Stimulated activated CD8-positive, alpha-beta memory T cell treated with anti-CD3 and anti-CD28 coated beads, Interleukin-4, amount 100 ng/mL, for 4 hours (primary cell): ENCODE measurements around the gene PSMD9.
"Not testable (repeated sequence)": the region's sequence is repeated elsewhere in the genome, so short reads cannot be mapped to it uniquely, and the experiment has no call there.

Experiments used
- DNase-seq, 2 donors: peaks; one replicate each; pipeline ENCODE4 v3.0.0-alpha.2; 2020; ENCODE audit warnings: low read depth in 2 of 2, low spot score in 1 of 2

Gene PSMD9

DNA sequence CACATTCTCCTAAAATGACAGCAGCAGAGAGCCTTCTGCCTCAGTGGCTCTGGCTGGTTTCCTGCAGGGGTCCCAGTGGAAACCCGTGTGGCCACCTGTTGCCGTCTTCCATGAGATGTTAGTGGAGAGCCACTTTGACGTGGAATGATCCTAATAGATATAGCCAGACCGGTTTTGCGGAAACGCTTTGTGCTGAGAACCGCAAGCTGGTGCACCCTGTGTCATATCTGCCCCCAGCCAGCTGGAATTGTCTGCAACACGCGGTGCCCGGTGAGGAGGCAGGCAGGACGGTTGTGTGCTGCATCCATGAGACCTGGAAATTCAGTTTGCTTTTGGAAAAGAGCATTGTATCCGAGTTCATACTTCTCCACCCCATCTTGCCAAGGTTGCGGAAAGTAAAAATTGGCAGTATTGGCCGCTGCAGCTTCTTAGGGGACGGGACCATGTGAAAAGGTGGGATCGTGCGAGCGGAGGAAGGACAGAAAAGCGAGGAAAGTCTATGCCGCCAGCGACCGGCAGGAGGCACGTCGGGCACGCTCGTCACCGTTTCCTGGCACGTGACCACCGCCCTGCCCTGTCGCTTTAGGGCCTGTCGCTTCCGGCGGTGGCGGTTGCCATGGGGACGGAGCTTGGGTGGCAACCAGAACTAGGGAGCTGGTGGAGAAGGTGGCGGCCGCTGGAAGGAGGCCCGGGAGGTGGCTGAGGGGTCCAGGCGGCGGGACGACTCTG lies 29.5 kb downstream of the PSMD9 start, which contains the start of gene CFAP251:
Gene CFAP251, plus strand, starts transcription at position 643 of the 729 bp plus-strand sequence. CDS start 2,714 bp downstream, outside the sequence.
- DNase-seq, result peak; percentile 92 to 94

DNA sequence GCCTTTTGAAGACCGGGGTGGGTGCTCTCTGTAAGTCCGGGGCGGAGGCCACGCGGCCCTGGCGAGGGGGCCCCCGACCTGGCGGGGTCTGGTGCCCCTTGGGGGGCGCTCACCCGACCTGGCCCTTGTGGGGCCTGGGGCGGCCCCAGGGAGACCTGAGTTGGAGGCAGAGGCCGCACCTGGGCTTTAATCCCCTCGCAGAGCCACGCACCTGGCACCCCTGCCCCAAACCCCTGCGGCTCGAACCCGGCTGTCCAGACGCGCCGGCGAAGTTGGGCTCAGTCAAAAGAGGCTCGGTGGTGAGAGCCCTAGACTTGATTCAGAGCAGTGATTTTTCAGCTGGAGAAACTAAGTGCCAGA lies 30.1 kb downstream of the PSMD9 start:
- DNase-seq, result no peak

DNA sequence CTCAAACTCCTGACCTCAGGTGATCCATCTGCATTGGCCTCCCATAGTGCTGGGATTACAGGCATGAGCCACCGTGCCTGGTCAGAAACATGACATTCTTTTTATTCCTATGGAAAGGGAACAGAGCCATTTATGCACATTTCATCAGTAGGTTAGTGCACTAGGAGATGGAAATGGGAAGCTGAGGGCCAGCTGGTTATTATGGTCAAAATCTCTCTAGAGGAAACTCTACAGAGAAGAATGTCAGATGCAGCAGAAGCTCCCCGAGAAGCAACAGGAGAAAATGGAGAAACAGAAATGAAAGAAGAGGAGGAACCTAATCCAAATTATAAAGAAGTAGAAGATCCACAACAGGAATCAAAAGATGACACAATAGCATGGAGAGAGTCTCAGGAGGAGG lies 32.5 kb downstream of the PSMD9 start:
- no peak for DNase-seq

DNA sequence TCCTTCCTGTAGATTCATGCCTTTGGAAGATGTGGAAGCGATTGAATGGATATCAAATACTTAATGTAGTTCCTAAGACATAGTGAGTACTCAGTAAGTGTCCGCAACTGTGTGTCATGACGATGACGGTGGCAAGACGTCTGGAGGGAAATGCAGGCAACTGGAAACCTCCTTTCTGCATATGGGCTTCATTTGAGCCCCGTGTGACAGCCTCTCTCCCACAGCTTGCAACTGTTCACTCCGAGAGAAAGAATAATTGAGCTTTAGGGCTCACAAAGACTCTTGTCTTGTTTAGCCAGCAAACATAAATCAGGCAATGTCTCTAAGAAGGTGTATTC lies 36.7 kb downstream of the PSMD9 start:
- DNase-seq, result no peak

DNA sequence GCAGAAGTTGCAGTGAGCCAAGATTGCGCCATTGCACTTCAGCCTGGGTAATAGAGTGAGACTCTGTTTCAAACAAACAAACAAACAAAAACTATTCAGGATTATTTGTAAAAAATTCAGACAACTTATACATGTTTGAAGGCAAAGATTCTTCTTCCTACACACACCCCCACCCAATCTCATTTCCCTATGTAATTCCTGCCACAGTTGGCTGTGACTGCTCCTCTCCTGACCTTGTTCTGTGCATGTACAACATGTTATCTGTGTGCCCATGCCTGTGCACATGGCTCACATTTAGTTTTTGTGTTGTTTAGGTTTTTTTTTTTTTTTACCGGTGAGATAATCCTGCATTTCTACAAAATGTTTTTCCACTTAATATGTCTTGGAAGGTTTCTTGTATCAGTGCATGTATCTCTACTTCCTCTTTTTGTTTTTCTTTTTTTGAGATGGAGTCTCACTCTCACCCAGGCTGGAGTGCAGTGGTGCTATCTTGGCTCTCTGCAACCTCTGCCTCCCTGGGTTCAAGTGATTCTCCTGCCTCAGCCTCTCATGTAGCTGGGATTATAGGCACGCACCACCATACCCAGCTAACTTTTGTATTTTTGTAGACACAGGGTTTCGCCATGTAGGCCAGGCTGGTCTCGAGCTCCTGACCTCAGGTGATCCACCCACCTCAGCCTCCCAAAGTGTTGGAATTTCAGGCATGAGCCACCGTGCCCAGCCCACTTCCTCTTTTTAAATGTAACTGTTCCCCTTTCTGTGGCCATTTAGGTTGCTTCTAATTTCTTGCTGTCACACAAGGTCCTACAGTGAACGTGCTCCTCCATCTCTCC lies 38.5 kb downstream of the PSMD9 start:
- no peak for DNase-seq

DNA sequence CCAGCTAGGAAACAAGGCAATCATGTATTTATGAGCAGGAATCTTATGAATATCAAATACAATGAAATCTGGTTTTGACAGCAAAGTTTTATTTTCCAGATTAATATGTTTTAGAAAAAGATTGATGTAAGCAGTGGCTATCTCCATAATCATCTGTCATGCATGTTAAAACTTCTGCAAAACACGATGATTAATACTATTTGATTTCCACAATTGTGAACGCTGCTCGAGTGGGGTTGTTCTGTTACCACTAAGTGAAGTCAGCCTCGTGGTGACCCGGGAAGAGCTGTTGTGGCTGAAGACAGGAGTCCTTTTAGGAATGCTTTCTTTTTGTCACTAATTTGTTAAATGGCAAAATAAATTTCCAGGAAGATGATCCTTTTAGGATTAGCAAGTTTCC lies 39.2 kb downstream of the PSMD9 start:
- no peak for DNase-seq

DNA sequence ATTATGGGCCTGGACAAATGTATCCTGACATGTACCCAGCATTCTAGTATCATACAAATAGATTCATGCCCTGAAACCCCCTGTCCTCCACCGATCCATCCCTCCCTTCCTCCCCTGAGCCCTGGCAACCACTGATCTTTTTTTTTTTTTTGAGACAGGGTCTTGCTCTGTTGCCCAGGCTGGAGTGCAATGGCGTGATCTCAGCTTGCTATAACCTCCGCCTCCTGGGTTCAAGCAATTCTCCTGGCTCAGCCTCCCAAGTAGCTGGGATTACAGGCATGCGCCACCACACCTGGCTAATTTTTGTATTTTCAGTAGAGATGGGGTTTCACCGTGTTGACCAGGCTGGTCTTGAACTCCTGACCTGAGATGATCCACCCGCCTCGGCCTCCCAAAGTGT lies 41.0 kb downstream of the PSMD9 start:
- DNase-seq, result not testable (repeated sequence)

DNA sequence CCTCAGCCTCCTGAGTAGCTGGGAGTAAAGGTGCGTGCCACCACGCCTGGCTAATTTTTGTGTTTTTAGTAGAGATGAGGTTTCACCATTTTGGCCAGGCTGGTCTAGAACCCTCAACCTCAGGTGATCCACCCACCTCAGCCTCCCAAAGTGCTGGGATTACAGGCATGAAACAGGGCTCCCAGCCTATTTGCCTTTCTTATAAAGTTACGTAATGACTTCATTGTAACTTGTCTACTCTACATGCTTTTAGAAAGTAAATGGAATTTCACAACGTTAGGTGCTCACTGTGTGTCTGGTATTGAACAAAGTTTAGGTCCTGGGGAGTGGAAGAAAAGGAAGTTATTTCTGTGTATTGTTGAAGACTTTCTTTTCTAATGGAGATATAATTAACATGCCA lies 42.3 kb downstream of the PSMD9 start:
- no peak for DNase-seq

DNA sequence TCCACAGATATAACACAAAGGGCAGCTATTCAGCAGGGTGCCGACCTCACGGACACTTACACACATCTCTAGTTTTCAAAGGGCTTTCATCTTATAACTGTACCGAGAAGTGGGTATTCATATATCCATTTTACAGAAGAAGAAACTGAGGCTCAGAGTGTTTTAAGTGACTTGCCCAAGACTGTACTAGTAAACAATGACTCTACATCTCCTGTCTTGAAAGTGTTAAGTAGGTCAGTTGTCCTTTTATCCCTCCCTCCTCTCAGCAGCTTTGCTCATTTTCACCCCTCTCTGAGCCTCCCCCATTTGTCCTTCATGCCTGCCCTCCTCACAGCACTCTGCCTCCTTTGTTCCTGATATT lies 43.6 kb downstream of the PSMD9 start:
- no peak for DNase-seq

DNA sequence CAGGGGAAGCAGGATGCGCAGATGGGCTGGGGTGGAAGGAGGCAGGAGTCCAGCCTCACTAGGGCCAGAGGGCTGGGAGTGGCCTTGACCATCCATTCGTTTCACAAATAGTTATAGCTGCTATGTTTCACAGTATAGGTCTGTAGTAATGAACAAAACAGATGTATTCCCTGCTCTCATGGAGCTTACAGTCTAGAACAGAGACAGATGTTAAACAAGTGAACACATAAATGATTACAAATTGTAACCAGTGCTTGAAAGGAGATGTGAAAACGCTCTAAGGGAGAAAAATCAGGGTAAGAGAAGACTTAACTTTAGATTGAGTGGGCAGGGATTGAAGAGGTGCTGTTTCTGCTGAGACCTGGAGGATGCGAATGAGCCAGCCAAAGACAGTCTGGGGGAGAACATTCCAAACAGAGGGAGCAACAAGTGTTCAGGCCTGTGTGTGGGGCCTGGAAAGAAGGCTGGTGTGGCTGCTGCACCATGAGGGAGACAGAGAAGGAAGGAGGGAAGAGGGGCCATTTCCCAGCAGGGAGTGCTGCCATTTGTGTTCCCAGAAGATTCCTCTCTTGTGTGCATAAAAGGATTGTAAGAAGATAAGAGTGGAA lies 44.4 kb downstream of the PSMD9 start:
- DNase-seq, result no peak

DNA sequence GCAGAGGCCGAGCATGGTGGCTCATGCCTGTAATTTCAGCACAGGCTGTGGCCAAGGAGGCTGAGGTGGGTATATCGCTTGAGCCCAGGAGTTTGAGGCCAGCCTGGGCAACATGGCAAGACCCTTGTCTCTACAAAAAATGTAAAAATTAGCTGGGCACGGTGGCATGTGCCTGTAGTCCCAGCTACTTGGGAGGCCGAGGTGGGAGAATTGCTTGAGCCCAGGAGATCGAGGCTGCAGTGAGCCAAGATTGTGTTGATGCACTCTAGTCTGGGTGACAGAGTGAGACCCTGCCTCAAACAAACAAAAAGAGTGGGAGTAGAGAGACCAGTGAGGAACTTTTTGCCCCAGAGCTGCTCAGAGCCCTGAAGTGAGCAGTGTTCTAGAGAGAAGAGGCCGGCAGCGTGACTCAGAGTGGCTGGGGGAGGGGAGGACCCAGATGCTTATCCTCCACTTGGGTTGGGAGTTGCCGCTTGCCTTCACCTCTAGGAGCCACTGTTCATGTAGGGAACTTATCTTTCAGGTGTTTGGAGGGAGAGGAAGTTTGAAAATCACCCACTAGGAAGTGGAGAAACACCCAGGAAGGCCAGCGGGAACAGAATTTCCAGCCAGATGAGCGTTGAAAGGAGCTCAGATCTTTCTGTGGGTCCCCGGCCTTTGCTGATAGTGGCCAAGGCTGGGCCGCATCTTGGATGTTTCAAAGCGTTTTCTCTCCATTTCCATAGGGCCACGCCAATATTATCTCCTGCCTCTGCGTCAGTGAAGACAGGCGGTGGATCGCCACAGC lies 45.1 kb downstream of the PSMD9 start:
- no peak for DNase-seq

DNA sequence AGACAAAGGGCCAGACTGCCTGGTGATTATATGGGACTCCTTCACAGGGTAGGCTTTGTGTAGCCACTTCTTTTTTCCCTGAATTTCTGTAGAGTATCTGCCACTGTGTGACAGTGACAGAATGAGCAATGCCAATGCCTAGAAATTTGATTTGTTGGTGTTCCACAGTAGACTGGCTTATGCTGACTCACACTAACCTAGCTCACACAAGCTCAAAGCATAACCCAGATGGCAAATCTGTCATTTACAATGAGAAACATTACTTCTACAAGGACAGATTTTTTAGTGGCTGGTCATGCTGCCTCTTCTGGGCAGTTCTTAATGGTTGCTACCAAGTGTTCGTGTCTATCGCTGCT lies 45.7 kb downstream of the PSMD9 start:
- no peak for DNase-seq

DNA sequence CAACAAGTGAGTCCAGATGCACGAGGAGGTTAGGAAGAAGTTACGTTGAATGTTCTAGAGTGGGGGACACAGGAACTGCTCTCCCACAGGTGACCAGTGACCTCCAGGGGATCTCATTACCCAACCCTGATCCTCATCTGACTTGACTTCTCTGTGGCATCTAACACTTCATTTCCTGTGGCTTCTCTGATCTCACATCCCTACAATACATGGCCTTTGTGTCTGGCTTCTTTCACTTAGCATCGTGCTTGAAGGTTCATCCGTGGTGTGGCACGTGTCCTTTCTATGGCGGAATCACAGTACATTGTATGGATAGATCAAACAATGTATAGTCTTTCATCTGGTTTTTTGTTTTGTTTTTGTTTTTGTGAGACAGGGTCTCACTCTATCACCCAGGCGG lies 49.1 kb downstream of the PSMD9 start:
- DNase-seq, result no peak

DNA sequence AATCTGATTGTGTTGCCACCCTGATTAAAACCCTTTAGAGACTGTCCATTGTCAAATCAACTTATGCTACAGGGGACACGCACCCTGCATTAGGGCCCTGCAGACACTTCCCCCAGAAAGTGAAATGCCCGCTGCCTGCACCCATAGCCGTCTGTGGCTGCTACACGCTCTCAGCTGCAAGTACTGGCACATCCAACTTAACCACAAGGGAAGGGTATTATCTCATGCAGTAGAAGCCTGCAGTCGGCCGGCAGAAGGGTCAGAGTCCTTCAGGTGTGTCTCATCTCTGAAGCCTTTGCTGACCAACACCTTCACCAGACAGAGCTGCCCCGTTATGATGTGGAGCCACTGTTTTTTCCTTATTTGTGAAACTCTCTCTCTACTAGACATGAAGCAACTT lies 50.6 kb downstream of the PSMD9 start:
- no peak for DNase-seq

DNA sequence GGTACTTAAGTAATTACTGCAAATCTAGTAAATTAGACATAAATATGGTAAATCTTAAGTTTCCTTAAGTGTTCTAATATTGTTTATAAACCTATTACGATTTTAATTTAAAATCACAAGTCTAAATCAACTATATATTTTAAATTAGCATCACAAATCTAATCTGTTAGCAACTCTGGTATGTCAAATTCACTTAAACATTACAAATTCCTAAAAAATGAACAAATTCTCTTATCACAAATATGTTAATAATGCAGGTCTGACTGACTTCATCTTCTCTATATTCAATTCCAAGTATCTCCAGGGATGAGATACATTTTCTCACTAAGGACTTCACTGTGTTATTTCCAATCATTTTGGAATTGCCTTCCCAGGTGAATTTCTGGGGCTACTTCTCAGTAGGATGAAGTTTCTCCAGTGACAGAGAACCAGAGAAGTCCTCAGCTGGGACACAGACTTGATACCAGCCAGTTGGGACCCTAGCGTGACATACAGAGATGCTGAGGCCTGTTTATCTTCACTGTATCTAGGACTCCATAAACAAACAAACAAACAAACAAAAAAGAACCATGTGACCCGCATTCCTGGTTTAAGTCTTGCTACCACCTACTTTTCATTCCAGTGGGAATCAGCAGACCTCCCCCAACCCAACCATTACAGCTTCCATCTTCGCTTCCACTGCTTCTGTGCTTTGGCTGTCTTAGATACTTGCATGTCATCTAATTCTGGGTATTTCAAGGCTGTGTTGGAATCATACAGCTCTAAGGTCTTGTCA lies 51.6 kb downstream of the PSMD9 start:
- DNase-seq, result no peak

DNA sequence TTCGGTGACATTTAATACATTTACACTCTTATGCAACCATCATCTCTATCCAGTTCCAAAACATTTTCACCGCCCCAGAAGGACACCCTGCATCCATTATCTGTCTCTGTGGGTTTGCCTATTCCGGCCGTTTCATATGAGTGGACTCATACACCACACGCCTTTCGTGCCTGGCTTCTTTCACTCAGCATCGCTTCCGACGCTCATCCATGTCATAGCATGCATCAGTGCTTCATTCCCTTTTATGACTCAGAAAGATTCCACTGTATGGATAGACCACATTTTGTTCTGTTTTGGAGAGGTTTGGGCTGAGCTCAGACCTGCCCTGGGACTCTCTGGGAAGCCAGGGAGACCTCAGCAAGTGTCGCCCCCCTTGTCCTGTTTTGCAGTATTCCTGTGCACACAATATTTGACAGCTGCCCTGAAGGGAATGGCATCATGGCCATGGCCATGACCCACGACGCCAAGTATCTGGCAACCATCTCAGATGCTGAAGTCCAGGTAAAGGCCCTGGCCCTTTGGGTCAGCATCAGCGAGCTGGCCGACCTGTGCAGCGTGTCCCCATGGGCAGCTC lies 53.6 kb downstream of the PSMD9 start:
- DNase-seq, result no peak

DNA sequence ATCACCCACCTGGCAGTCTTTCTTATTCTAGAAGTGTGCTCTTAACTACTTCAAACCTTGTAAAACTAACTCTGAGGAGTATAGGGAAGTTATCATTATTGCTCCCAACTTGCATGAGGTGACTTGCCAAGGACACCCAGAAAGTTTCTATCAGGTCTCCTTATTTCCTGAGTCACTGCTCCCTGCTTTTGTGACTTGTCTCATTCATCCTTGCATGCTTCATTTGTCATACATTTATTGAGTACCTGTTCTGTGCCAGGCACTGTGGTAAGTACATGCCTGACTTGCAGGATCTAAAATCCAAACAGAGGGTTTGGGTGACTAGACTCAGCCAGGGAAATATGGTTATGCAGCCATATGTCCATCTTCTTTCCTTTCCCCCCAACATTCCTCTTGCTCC lies 55.3 kb downstream of the PSMD9 start:
- no peak for DNase-seq

DNA sequence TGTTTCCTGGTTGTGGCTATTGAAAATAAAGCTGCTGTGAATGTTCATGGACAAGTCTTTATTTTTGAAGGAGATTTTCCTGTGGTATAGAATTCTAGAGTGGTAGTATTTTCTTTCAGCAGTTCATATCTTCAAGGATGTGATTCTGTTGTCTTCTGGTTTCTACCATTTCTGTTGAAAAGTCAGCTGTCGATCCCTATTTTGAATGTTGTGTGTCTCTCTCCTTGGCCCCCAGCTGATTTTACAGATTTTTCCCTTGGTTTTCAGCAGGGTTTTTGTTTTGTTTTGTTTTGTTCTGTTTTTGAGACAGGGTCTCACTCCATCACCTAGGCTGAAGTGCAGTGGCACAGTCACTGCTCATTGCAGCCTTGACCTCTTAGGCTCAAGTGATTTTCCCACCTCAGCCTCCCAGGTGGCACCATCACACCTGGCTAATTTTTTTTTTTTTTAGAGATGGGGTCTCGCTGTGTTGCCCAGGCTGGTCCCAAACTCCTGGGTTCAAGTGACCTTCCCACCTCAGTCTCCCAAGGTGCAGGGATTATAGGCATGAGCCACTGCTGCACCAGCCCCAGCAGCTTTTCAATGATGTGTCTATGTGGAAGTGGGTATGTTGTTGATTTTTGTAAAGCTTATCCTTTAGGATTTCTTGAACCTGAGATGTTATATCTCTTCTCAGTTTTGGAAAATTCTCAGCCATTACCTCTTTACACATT lies 57.9 kb downstream of the PSMD9 start:
- DNase-seq, result no peak

DNA sequence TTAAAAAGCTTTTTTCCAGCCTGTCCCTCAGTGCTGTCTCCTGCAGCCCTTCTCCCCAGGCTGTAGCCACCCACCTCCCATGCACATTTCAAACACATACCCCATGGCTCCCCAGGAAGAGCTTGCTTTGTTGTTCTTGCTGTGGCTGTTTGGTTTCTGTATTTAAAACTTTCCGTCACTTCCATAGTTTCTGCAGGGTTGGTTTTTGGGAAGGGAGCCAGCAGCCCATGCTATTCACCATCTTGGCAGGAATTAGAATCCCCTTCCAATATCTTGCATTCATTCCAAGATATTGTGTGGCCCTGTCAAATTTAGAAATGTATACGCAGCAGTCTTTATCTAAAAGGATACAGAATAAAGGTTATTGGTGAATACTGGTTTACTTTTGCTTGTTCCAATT lies 59.4 kb downstream of the PSMD9 start:
- no peak for DNase-seq
